GM23338 (cell line): ENCODE data around the gene CSNK2B. TPM values are rescaled to one million over a fixed set of nuclear protein-coding genes. Genes with fewer than 3 reads are reported as not detected.

Experiments
- ATAC-seq: fragments of 200-7000 bp; cut with Tn5 transposase; 3 replicates; pipeline ENCODE4 v1.9.1; 2020
- DNase-seq: peaks from one replicate; pipeline ENCODE4 v3.0.0-alpha.2; 2015; ENCODE audit warnings: low spot score
- H2AFZ ChIP-seq: fragments of 200-600 bp; sonication (generic); 2 replicates; pipeline ENCODE4 v1.8.0; 2016; ENCODE audit warnings: antibody characterized with exemption, mild to moderate bottlenecking, moderate library complexity
- H3F3A ChIP-seq: fragments of 200-600 bp; sonication (generic); replicated peaks from 2 replicates; pipeline ENCODE4 v1.8.0; 2017; ENCODE audit warnings: antibody characterized with exemption, mixed run types, low read depth
- H3K27ac ChIP-seq: fragments of 200-600 bp; sonication (generic); 2 replicates; pipeline ENCODE4 v1.6.1; 2016; ENCODE audit warnings: low read depth
- H3K27me3 ChIP-seq: fragments of 200-600 bp; sonication (generic); 2 replicates; pipeline ENCODE4 v1.8.0; 2016; ENCODE audit warnings: mild to moderate bottlenecking, mixed run types, moderate library complexity; ENCODE audit not compliant: insufficient read depth
- H3K36me3 ChIP-seq: fragments of 200-600 bp; sonication (generic); 2 replicates; pipeline ENCODE4 v1.8.0; 2016; ENCODE audit warnings: mild to moderate bottlenecking; ENCODE audit not compliant: insufficient read depth
- H3K4me1 ChIP-seq: fragments of 200-600 bp; sonication (generic); 2 replicates; pipeline ENCODE4 v1.8.0; 2016; ENCODE audit warnings: mild to moderate bottlenecking, moderate library complexity; ENCODE audit not compliant: insufficient read depth
- H3K4me2 ChIP-seq: fragments of 200-600 bp; sonication (generic); 2 replicates; pipeline ENCODE4 v1.7.1; 2017; ENCODE audit warnings: mixed run types
- H3K4me3 ChIP-seq: fragments of 200-600 bp; sonication (generic); 2 replicates; pipeline ENCODE4 v1.6.1; 2016; ENCODE audit warnings: mixed run types
- H3K79me2 ChIP-seq: fragments of 200-600 bp; sonication (generic); replicated peaks from 2 replicates; pipeline ENCODE4 v1.8.0; 2017; ENCODE audit warnings: mild to moderate bottlenecking; ENCODE audit not compliant: insufficient read depth
- H3K9me2 ChIP-seq: fragments of 200-600 bp; sonication (generic); 2 replicates; pipeline ENCODE4 v1.8.0; 2017; ENCODE audit not compliant: insufficient read depth
- H4K20me1 ChIP-seq: fragments of 200-600 bp; sonication (generic); replicated peaks from 2 replicates; pipeline ENCODE4 v1.8.0; 2017; ENCODE audit warnings: mild to moderate bottlenecking; ENCODE audit not compliant: insufficient read depth
- H3K27ac Mint-ChIP-seq: 2 replicates; pipeline ENCODE4 v1.8.0; 2020; ENCODE audit warnings: inconsistent platforms, mild to moderate bottlenecking, moderate library complexity, mixed read lengths
- H3K27me3 Mint-ChIP-seq: 3 replicates; pipeline ENCODE4 v1.8.0; 2022; ENCODE audit warnings: low read depth, mild to moderate bottlenecking, moderate library complexity, mixed read lengths, inconsistent platforms; ENCODE audit not compliant: insufficient read depth, poor library complexity
- H3K36me3 Mint-ChIP-seq: 3 replicates; pipeline ENCODE4 v1.8.0; 2021; ENCODE audit warnings: low read depth, mild to moderate bottlenecking, inconsistent platforms, moderate library complexity, mixed read lengths
- H3K4me1 Mint-ChIP-seq: 3 replicates; pipeline ENCODE4 v1.8.0; 2020; ENCODE audit warnings: mild to moderate bottlenecking, inconsistent platforms, mixed read lengths
- H3K4me3 Mint-ChIP-seq: 3 replicates; pipeline ENCODE4 v1.8.0; 2021; ENCODE audit warnings: moderate library complexity, mild to moderate bottlenecking, inconsistent platforms, mixed read lengths
- H3K9me3 Mint-ChIP-seq: 3 replicates; pipeline ENCODE4 v1.8.0; 2020; ENCODE audit warnings: moderate library complexity, mild to moderate bottlenecking, inconsistent platforms, mixed read lengths
- CREB1 ChIP-seq: fragments of 250-450 bp; sonication (Bioruptor Pico); IDR thresholded peaks from 2 replicates; pipeline ENCODE4 v1.5.0; 2020; ENCODE audit warnings: low read depth, mild to moderate bottlenecking, moderate library complexity
- ETS1 ChIP-seq: IDR thresholded peaks from 2 replicates; pipeline ENCODE4 v1.6.1; 2016; ENCODE audit warnings: antibody characterized with exemption
- EZH2 ChIP-seq: fragments of 200-600 bp; sonication (generic); IDR thresholded peaks from one replicate; pipeline ENCODE4 v1.8.0; 2017; ENCODE audit warnings: antibody characterized with exemption, mild to moderate bottlenecking, low read depth; ENCODE audit not compliant: unreplicated experiment
- EZH2phosphoT487 ChIP-seq: fragments of 200-600 bp; sonication (generic); IDR thresholded peaks from one replicate; pipeline ENCODE4 v1.8.1; 2018; ENCODE audit warnings: antibody characterized with exemption; ENCODE audit not compliant: unreplicated experiment
- JUNB ChIP-seq: IDR thresholded peaks from one replicate; pipeline ENCODE4 v1.6.1; 2016; ENCODE audit warnings: antibody characterized with exemption; ENCODE audit not compliant: unreplicated experiment
- NANOG ChIP-seq: IDR thresholded peaks from 2 replicates; pipeline ENCODE4 v1.6.1; 2016; ENCODE audit warnings: antibody characterized with exemption, borderline replicate concordance
- POLR2AphosphoS5 ChIP-seq: IDR thresholded peaks from 2 replicates; pipeline ENCODE4 v1.6.1; 2016; ENCODE audit warnings: antibody characterized with exemption, low read depth
- REST ChIP-seq: IDR thresholded peaks from one replicate; pipeline ENCODE4 v1.6.1; 2018; ENCODE audit warnings: antibody characterized with exemption; ENCODE audit not compliant: unreplicated experiment
- STAT1 ChIP-seq: IDR thresholded peaks from one replicate; pipeline ENCODE4 v1.6.1; 2016; ENCODE audit warnings: antibody characterized with exemption; ENCODE audit not compliant: unreplicated experiment
- ZNF114 ChIP-seq: fragments of 250-450 bp; sonication (Bioruptor Pico); IDR thresholded peaks from 2 replicates; pipeline ENCODE4 v1.5.0; 2020; ENCODE audit warnings: mild to moderate bottlenecking, moderate library complexity
- ZNF331 ChIP-seq: fragments of 250-450 bp; sonication (Bioruptor Pico); IDR thresholded peaks from 2 replicates; pipeline ENCODE4 v1.5.0; 2020; ENCODE audit warnings: low read depth, mild to moderate bottlenecking, moderate library complexity
- polyA plus RNA-seq: library from polyadenylated mRNA; unstranded; fragments of >200 nt; fragmentation: Nextera tagmentation; extraction: Ambion mirVana; gene quantifications from 2 replicates; pipeline ENCODE4 v1.2.1, GENCODE V29; 2016
- total RNA-seq: library from RNA; depleted of rRNA; stranded (reverse); fragments of >200 nt; shearing (Covaris generic); gene quantifications from 2 replicates; pipeline ENCODE4 v1.2.3, GENCODE V29; 2014
- TF ChIP-seq, protein P1 (sequence below): fragments of 250-450 bp; sonication (Bioruptor Pico); IDR thresholded peaks from 2 replicates; pipeline ENCODE4 v1.5.0; 2020; ENCODE audit warnings: mild to moderate bottlenecking, moderate library complexity
- TF ChIP-seq, protein P2 (sequence below), 2 experiments: fragments of 200-600 bp in 1 of 2; sonication (generic) in 1 of 2; conservative IDR thresholded peaks; 2 replicates each; pipeline versions ENCODE4 v1.5.1 to v1.6.1; 2016 to 2017; ENCODE audit warnings: antibody characterized with exemption in 2 of 2, low read depth in 2 of 2, mild to moderate bottlenecking in 2 of 2, moderate library complexity in 1 of 2

CSNK2B gene
- total and polyA plus RNA-seq, 2 experiments from 2014 or later: 260 to 271 TPM

DNA sequence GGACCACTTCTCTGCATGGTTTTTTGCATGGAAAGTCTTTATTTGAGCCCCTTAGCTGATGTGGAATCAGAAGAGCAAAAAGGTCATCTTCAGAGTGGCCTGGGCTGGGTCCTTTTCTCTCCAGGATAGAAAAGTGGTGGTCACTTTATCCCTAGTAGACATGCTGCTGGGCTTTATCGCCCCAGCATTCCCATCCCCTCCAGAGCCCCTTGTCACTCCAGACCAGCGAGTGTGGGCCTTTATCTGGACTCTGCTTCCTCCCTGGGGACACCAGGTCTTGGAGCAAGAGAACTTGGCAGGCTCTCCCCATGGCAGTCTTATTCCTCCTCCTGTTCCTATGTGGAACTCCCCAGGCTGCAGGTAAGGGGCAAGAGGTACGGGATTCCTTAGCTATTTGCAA, 40.7 kb downstream of the CSNK2B start, which contains the start of gene LY6G6F (continued):
- TF ChIP-seq EZH2: no peak
- no peak for TF ChIP-seq EZH2phosphoT487
- no peak for TF ChIP-seq STAT1
- no peak for TF ChIP-seq POLR2AphosphoS5
- TF ChIP-seq NANOG: no peak
- no peak for TF ChIP-seq ZNF331

GRCh38 chr6:31707701-31708100, 41.8 kb downstream of the CSNK2B start:
- Histone ChIP-seq H3K79me2 (no peaks in the 10 kb centered on the region), H2AFZ (no peak overlapping the region), H3K4me2 (no peak overlapping the region), H4K20me1 (no peaks in the 10 kb centered on the region), H3K27ac (no peak overlapping the region), H3F3A (no peaks in the 10 kb centered on the region; the same call in 1 of the 2 replicates), H3K4me3 (no peak overlapping the region), H3K27me3 (no peaks in the 10 kb centered on the region), H3K4me1 (no peaks in the 10 kb centered on the region), H3K9me2 (no peaks in the 10 kb centered on the region), H3K36me3 (no peaks in the 10 kb centered on the region)
- no peak for DNase-seq
- Mint-ChIP-seq H3K4me1 (peaks cover 9% of the 10 kb centered on the region), H3K9me3 (no peaks in the 10 kb centered on the region), H3K27ac (no peak overlapping the region), H3K4me3 (no peak overlapping the region), H3K27me3 (peaks cover 14% of the 10 kb centered on the region), H3K36me3 (no peaks in the 10 kb centered on the region)
- TF ChIP-seq JUNB: no peak
- TF ChIP-seq POLR2AphosphoS5: no peak
- no peak for TF ChIP-seq STAT1
- TF ChIP-seq ZNF114 (CRISPR knock-in tag): no peak
- no peak for TF ChIP-seq REST
- no peak for TF ChIP-seq NANOG
- TF ChIP-seq, protein P1, sequence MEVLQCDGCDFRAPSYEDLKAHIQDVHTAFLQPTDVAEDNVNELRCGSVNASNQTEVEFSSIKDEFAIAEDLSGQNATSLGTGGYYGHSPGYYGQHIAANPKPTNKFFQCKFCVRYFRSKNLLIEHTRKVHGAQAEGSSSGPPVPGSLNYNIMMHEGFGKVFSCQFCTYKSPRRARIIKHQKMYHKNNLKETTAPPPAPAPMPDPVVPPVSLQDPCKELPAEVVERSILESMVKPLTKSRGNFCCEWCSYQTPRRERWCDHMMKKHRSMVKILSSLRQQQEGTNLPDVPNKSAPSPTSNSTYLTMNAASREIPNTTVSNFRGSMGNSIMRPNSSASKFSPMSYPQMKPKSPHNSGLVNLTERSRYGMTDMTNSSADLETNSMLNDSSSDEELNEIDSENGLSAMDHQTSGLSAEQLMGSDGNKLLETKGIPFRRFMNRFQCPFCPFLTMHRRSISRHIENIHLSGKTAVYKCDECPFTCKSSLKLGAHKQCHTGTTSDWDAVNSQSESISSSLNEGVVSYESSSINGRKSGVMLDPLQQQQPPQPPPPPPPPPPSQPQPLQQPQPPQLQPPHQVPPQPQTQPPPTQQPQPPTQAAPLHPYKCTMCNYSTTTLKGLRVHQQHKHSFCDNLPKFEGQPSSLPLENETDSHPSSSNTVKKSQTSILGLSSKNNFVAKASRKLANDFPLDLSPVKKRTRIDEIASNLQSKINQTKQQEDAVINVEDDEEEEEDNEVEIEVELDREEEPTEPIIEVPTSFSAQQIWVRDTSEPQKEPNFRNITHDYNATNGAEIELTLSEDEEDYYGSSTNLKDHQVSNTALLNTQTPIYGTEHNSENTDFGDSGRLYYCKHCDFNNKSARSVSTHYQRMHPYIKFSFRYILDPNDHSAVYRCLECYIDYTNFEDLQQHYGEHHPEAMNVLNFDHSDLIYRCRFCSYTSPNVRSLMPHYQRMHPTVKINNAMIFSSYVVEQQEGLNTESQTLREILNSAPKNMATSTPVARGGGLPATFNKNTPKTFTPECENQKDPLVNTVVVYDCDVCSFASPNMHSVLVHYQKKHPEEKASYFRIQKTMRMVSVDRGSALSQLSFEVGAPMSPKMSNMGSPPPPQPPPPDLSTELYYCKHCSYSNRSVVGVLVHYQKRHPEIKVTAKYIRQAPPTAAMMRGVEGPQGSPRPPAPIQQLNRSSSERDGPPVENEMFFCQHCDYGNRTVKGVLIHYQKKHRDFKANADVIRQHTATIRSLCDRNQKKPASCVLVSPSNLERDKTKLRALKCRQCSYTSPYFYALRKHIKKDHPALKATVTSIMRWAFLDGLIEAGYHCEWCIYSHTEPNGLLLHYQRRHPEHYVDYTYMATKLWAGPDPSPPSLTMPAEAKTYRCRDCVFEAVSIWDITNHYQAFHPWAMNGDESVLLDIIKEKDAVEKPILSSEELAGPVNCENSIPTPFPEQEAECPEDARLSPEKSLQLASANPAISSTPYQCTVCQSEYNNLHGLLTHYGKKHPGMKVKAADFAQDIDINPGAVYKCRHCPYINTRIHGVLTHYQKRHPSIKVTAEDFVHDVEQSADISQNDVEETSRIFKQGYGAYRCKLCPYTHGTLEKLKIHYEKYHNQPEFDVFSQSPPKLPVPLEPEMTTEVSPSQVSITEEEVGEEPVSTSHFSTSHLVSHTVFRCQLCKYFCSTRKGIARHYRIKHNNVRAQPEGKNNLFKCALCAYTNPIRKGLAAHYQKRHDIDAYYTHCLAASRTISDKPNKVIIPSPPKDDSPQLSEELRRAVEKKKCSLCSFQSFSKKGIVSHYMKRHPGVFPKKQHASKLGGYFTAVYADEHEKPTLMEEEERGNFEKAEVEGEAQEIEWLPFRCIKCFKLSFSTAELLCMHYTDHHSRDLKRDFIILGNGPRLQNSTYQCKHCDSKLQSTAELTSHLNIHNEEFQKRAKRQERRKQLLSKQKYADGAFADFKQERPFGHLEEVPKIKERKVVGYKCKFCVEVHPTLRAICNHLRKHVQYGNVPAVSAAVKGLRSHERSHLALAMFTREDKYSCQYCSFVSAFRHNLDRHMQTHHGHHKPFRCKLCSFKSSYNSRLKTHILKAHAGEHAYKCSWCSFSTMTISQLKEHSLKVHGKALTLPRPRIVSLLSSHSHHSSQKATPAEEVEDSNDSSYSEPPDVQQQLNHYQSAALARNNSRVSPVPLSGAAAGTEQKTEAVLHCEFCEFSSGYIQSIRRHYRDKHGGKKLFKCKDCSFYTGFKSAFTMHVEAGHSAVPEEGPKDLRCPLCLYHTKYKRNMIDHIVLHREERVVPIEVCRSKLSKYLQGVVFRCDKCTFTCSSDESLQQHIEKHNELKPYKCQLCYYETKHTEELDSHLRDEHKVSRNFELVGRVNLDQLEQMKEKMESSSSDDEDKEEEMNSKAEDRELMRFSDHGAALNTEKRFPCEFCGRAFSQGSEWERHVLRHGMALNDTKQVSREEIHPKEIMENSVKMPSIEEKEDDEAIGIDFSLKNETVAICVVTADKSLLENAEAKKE (CRISPR knock-in tag): no peak
- no peak for TF ChIP-seq EZH2phosphoT487
- TF ChIP-seq ZNF331: no peak
- no peak for TF ChIP-seq ETS1
- TF ChIP-seq CREB1 (CRISPR knock-in tag): no peak
- TF ChIP-seq, protein P2, sequence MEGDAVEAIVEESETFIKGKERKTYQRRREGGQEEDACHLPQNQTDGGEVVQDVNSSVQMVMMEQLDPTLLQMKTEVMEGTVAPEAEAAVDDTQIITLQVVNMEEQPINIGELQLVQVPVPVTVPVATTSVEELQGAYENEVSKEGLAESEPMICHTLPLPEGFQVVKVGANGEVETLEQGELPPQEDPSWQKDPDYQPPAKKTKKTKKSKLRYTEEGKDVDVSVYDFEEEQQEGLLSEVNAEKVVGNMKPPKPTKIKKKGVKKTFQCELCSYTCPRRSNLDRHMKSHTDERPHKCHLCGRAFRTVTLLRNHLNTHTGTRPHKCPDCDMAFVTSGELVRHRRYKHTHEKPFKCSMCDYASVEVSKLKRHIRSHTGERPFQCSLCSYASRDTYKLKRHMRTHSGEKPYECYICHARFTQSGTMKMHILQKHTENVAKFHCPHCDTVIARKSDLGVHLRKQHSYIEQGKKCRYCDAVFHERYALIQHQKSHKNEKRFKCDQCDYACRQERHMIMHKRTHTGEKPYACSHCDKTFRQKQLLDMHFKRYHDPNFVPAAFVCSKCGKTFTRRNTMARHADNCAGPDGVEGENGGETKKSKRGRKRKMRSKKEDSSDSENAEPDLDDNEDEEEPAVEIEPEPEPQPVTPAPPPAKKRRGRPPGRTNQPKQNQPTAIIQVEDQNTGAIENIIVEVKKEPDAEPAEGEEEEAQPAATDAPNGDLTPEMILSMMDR (conservative IDR thresholded peaks at IDR 0.05; ENCODE audit: low read depth in 2 of 2): no peak
- TF ChIP-seq EZH2: no peak
- ATAC-seq: no peak
